WTC11 (cell line): ENCODE data around the gene PRELID2. TPM values are rescaled to one million over a fixed set of nuclear protein-coding genes. Genes with fewer than 3 reads are reported as not detected.

Experiments
- ATAC-seq: fragments of 200-7000 bp; cut with Tn5 transposase; 2 replicates; pipeline ENCODE4 v1.10.0; 2021; ENCODE audit warnings: mild to moderate bottlenecking, moderate library complexity
- CTCF ChIA-PET: fragments of 300-600 bp; sonication (Branson Sonifier 250); formaldehyde crosslinking; loops from one replicate; lab custom pipeline; 2021; ENCODE audit warnings: antibody characterized with exemption; lab: Charles Lee
- POLR2A ChIA-PET: fragments of 350-600 bp; sonication (Branson Sonifier 250); formaldehyde crosslinking; loops from one replicate; lab custom pipeline; 2021; ENCODE audit warnings: antibody characterized with exemption; lab: Charles Lee
- DNase-seq: peaks from one replicate; pipeline ENCODE4 v3.0.0; 2021; ENCODE audit warnings: low spot score
- H3K27ac Mint-ChIP-seq: 2 replicates; pipeline ENCODE4 v1.8.0; 2021; ENCODE audit warnings: mixed read lengths
- H3K27me3 Mint-ChIP-seq: 2 replicates; pipeline ENCODE4 v1.8.0; 2021; ENCODE audit warnings: low read depth, mild to moderate bottlenecking, moderate library complexity, mixed read lengths
- H3K36me3 Mint-ChIP-seq: 2 replicates; pipeline ENCODE4 v1.8.0; 2021; ENCODE audit warnings: mixed read lengths
- H3K4me1 Mint-ChIP-seq: 2 replicates; pipeline ENCODE4 v1.8.0; 2022; ENCODE audit warnings: mixed read lengths
- H3K4me3 Mint-ChIP-seq: 2 replicates; pipeline ENCODE4 v1.8.0; 2021; ENCODE audit warnings: mild to moderate bottlenecking, moderate library complexity, mixed read lengths
- H3K9me3 Mint-ChIP-seq: 2 replicates; pipeline ENCODE4 v1.8.0; 2021; ENCODE audit warnings: mixed read lengths
- CREB1 ChIP-seq: sonication (generic); formaldehyde crosslinking; IDR thresholded peaks from 2 replicates; pipeline ENCODE4 v1.8.0; 2023; ENCODE audit warnings: mild to moderate bottlenecking, missing genetic modification reagents
- CREM ChIP-seq: sonication (generic); formaldehyde crosslinking; IDR thresholded peaks from 2 replicates; pipeline ENCODE4 v1.8.1; 2022; ENCODE audit warnings: mild to moderate bottlenecking, missing genetic modification reagents, moderate library complexity
- ELF4 ChIP-seq: sonication (generic); formaldehyde crosslinking; IDR thresholded peaks from 2 replicates; pipeline ENCODE4 v1.8.1; 2022; ENCODE audit warnings: low read depth, mild to moderate bottlenecking, moderate library complexity, missing genetic modification reagents
- ESRRA ChIP-seq: sonication (generic); formaldehyde crosslinking; IDR thresholded peaks from 2 replicates; pipeline ENCODE4 v1.8.1; 2022; ENCODE audit warnings: mild to moderate bottlenecking, missing genetic modification reagents, borderline replicate concordance
- GABPB1 ChIP-seq: sonication (generic); formaldehyde crosslinking; IDR thresholded peaks from 2 replicates; pipeline ENCODE4 v1.8.1; 2023; ENCODE audit warnings: mild to moderate bottlenecking, missing genetic modification reagents
- GRHL2 ChIP-seq: fragments of 250-450 bp; sonication (Bioruptor Pico); IDR thresholded peaks from 2 replicates; pipeline ENCODE4 v1.8.0; 2022; ENCODE audit warnings: mild to moderate bottlenecking, moderate library complexity; ENCODE audit not compliant: insufficient replicate concordance, severe bottlenecking
- IRF2 ChIP-seq: sonication (generic); formaldehyde crosslinking; IDR thresholded peaks from 2 replicates; pipeline ENCODE4 v1.8.0; 2022; ENCODE audit warnings: low read depth, missing genetic modification reagents, borderline replicate concordance
- NR2C2 ChIP-seq: sonication (generic); formaldehyde crosslinking; IDR thresholded peaks from 2 replicates; pipeline ENCODE4 v1.8.0; 2022; ENCODE audit warnings: mild to moderate bottlenecking, missing genetic modification reagents
- NR3C1 ChIP-seq: sonication (generic); formaldehyde crosslinking; conservative IDR thresholded peaks from 2 replicates; pipeline ENCODE4 v1.8.1; 2023; ENCODE audit warnings: low read depth, mild to moderate bottlenecking, missing genetic modification reagents
- RORB ChIP-seq: fragments of 250-450 bp; sonication (Bioruptor Pico); IDR thresholded peaks from 2 replicates; pipeline ENCODE4 v1.9.0; 2021; ENCODE audit warnings: mild to moderate bottlenecking
- SMAD4 ChIP-seq: sonication (generic); formaldehyde crosslinking; IDR thresholded peaks from 2 replicates; pipeline ENCODE4 v1.8.0; 2022; ENCODE audit warnings: mild to moderate bottlenecking, missing genetic modification reagents
- ZNF219 ChIP-seq: sonication (generic); formaldehyde crosslinking; IDR thresholded peaks from 2 replicates; pipeline ENCODE4 v1.8.0; 2023; ENCODE audit warnings: missing genetic modification reagents, mild to moderate bottlenecking, borderline replicate concordance
- ZNF317 ChIP-seq: sonication (generic); formaldehyde crosslinking; IDR thresholded peaks from 2 replicates; pipeline ENCODE4 v1.8.1; 2023; ENCODE audit warnings: low read depth, mild to moderate bottlenecking, moderate library complexity, missing genetic modification reagents, borderline replicate concordance
- ZNF671 ChIP-seq: fragments of 250-450 bp; sonication (Bioruptor Pico); IDR thresholded peaks from 2 replicates; pipeline ENCODE4 v1.8.0; 2021; ENCODE audit warnings: mild to moderate bottlenecking
- total RNA-seq: library from RNA; stranded (reverse); gene quantifications from 3 replicates; pipeline ENCODE4 v1.2.3, GENCODE V29; 2021
- TF ChIP-seq, protein P1 (sequence below): fragments of 200-600 bp; IDR thresholded peaks from 2 replicates; pipeline ENCODE4 v1.8.0; 2022; ENCODE audit warnings: antibody characterized with exemption
- TF ChIP-seq, protein P2 (sequence below): sonication (generic); formaldehyde crosslinking; IDR thresholded peaks from 2 replicates; pipeline ENCODE4 v1.8.1; 2023; ENCODE audit warnings: mild to moderate bottlenecking, missing genetic modification reagents, moderate library complexity
- TF ChIP-seq, protein P3 (sequence below): fragments of 250-450 bp; sonication (Bioruptor Pico); IDR thresholded peaks from 2 replicates; pipeline ENCODE4 v1.8.0; 2021; ENCODE audit warnings: mild to moderate bottlenecking
- TF ChIP-seq, protein P4 (sequence below): sonication (generic); formaldehyde crosslinking; IDR thresholded peaks from 2 replicates; pipeline ENCODE4 v1.8.0; 2022; ENCODE audit warnings: mild to moderate bottlenecking, missing genetic modification reagents
- TF ChIP-seq, protein P5 (sequence below): sonication (generic); formaldehyde crosslinking; IDR thresholded peaks from 2 replicates; pipeline ENCODE4 v1.8.1; 2023; ENCODE audit warnings: mild to moderate bottlenecking, missing genetic modification reagents, borderline replicate concordance
- TF ChIP-seq, protein P6 (sequence below): sonication (generic); formaldehyde crosslinking; IDR thresholded peaks from 2 replicates; pipeline ENCODE4 v1.8.1; 2023; ENCODE audit warnings: mild to moderate bottlenecking, moderate library complexity, missing genetic modification reagents

The PRELID2 gene
- total RNA-seq, 1 experiment from 2014 or later: 10.0 TPM

DNA sequence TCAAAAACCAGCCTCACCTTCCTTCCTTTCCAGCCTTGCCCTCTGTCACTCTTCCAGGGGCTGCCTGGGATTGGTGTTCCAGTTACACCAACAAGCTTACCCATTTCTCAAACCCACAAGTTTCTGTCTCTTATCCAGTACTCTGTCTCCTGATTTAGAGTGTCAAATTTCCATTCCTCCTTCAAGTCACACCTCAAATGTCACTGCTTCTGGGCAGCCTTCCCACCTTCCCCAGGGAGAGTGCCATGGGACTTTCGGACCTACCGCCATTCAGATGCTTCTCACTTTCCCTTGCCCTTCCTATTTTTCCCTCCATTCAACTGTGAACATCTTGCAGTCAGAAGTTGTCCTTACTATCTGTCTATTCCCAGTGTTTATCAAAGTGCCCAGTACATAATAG is 39.6 kb upstream of the PRELID2 start:
- no peak overlapping the region for H3K4me3 Mint-ChIP-seq
- POLR2A ChIA-PET: no interaction called here
- DNase-seq: no peak

DNA sequence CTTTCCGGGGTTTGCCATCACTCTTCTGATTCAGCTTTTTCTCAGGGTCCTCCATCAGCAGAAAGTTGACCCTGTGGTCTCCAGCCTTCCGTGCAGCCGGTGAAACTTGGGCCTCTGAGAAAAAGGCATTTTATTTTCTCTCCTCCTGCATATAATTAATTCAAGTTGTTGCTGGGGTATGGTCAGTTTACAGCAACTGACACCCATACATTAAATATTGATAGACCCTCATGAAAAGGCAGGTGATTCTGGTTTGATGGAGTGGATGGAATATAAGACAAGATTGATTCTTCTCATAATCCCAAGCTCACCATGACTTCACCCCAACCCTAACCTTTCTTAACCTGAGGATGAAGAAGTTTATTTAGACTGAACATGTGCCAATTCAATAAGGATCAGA is 37.8 kb upstream of the PRELID2 start, which contains the start of gene GRXCR2:
TSS of gene GRXCR2 (minus strand) at position 101 of the 400 bp plus-strand sequence. CDS start at position 55, 46 bp downstream.
- ChIA-PET CTCF (interaction anchor here (1.3 kb wide), 1 partner anchor 15 kb away, joined by 4 read pairs; no protein-coding TSS in a partner anchor), POLR2A (no interaction called here)
- Mint-ChIP-seq H3K4me3 (no peak within 1 kb of the TSS), H3K36me3 (no peaks in the 10 kb centered on the region), H3K9me3 (no peaks in the 10 kb centered on the region; the same call in 1 of the 2 replicates), H3K4me1 (no peaks in the 10 kb centered on the region), H3K27me3 (peaks cover 25% of the 10 kb centered on the region), H3K27ac (no peak within 1 kb of the TSS)
- no peak for ATAC-seq
- no peak for DNase-seq
- TF ChIP-seq GRHL2 (CRISPR knock-in tag) (no peak), CREB1 (CRISPR knock-in tag) (no peak), NR2C2 (no peak), ZNF219 (no peak)
- TF ChIP-seq, protein P1, sequence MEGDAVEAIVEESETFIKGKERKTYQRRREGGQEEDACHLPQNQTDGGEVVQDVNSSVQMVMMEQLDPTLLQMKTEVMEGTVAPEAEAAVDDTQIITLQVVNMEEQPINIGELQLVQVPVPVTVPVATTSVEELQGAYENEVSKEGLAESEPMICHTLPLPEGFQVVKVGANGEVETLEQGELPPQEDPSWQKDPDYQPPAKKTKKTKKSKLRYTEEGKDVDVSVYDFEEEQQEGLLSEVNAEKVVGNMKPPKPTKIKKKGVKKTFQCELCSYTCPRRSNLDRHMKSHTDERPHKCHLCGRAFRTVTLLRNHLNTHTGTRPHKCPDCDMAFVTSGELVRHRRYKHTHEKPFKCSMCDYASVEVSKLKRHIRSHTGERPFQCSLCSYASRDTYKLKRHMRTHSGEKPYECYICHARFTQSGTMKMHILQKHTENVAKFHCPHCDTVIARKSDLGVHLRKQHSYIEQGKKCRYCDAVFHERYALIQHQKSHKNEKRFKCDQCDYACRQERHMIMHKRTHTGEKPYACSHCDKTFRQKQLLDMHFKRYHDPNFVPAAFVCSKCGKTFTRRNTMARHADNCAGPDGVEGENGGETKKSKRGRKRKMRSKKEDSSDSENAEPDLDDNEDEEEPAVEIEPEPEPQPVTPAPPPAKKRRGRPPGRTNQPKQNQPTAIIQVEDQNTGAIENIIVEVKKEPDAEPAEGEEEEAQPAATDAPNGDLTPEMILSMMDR: no peak
- TF ChIP-seq, protein P2, sequence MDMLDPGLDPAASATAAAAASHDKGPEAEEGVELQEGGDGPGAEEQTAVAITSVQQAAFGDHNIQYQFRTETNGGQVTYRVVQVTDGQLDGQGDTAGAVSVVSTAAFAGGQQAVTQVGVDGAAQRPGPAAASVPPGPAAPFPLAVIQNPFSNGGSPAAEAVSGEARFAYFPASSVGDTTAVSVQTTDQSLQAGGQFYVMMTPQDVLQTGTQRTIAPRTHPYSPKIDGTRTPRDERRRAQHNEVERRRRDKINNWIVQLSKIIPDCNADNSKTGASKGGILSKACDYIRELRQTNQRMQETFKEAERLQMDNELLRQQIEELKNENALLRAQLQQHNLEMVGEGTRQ (CRISPR knock-in tag): no peak

More for the DNA sequence above, 39.6 kb upstream of the PRELID2 start:
- Mint-ChIP-seq H3K9me3 (peaks cover 6% of the 10 kb centered on the region), H3K27me3 (peaks cover 18% of the 10 kb centered on the region), H3K27ac (no peak overlapping the region), H3K36me3 (no peaks in the 10 kb centered on the region), H3K4me1 (no peaks in the 10 kb centered on the region)
- no peak for ATAC-seq
- TF ChIP-seq ZNF317 (CRISPR knock-in tag) (no peak), ELF4 (CRISPR knock-in tag) (no peak), ESRRA (CRISPR knock-in tag) (no peak), RORB (CRISPR knock-in tag) (no peak), NR3C1 (CRISPR knock-in tag) (no peak), IRF2 (CRISPR knock-in tag) (no peak), ZNF671 (no peak), CREM (CRISPR knock-in tag) (no peak), ZNF219 (no peak), GABPB1 (CRISPR knock-in tag) (no peak), SMAD4 (CRISPR knock-in tag) (no peak)
- TF ChIP-seq, protein P3, sequence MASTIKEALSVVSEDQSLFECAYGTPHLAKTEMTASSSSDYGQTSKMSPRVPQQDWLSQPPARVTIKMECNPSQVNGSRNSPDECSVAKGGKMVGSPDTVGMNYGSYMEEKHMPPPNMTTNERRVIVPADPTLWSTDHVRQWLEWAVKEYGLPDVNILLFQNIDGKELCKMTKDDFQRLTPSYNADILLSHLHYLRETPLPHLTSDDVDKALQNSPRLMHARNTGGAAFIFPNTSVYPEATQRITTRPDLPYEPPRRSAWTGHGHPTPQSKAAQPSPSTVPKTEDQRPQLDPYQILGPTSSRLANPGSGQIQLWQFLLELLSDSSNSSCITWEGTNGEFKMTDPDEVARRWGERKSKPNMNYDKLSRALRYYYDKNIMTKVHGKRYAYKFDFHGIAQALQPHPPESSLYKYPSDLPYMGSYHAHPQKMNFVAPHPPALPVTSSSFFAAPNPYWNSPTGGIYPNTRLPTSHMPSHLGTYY (CRISPR knock-in tag): no peak
- TF ChIP-seq, protein P1: no peak
- TF ChIP-seq, protein P4, sequence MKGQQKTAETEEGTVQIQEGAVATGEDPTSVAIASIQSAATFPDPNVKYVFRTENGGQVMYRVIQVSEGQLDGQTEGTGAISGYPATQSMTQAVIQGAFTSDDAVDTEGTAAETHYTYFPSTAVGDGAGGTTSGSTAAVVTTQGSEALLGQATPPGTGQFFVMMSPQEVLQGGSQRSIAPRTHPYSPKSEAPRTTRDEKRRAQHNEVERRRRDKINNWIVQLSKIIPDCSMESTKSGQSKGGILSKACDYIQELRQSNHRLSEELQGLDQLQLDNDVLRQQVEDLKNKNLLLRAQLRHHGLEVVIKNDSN (CRISPR knock-in tag): no peak
- TF ChIP-seq, protein P5, sequence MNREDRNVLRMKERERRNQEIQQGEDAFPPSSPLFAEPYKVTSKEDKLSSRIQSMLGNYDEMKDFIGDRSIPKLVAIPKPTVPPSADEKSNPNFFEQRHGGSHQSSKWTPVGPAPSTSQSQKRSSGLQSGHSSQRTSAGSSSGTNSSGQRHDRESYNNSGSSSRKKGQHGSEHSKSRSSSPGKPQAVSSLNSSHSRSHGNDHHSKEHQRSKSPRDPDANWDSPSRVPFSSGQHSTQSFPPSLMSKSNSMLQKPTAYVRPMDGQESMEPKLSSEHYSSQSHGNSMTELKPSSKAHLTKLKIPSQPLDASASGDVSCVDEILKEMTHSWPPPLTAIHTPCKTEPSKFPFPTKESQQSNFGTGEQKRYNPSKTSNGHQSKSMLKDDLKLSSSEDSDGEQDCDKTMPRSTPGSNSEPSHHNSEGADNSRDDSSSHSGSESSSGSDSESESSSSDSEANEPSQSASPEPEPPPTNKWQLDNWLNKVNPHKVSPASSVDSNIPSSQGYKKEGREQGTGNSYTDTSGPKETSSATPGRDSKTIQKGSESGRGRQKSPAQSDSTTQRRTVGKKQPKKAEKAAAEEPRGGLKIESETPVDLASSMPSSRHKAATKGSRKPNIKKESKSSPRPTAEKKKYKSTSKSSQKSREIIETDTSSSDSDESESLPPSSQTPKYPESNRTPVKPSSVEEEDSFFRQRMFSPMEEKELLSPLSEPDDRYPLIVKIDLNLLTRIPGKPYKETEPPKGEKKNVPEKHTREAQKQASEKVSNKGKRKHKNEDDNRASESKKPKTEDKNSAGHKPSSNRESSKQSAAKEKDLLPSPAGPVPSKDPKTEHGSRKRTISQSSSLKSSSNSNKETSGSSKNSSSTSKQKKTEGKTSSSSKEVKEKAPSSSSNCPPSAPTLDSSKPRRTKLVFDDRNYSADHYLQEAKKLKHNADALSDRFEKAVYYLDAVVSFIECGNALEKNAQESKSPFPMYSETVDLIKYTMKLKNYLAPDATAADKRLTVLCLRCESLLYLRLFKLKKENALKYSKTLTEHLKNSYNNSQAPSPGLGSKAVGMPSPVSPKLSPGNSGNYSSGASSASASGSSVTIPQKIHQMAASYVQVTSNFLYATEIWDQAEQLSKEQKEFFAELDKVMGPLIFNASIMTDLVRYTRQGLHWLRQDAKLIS (CRISPR knock-in tag): no peak
- TF ChIP-seq, protein P6, sequence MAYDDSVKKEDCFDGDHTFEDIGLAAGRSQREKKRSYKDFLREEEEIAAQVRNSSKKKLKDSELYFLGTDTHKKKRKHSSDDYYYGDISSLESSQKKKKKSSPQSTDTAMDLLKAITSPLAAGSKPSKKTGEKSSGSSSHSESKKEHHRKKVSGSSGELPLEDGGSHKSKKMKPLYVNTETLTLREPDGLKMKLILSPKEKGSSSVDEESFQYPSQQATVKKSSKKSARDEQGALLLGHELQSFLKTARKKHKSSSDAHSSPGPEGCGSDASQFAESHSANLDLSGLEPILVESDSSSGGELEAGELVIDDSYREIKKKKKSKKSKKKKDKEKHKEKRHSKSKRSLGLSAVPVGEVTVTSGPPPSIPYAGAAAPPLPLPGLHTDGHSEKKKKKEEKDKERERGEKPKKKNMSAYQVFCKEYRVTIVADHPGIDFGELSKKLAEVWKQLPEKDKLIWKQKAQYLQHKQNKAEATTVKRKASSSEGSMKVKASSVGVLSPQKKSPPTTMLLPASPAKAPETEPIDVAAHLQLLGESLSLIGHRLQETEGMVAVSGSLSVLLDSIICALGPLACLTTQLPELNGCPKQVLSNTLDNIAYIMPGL (CRISPR knock-in tag): no peak
- CTCF ChIA-PET: interaction anchor here (0.6 to 1.2 kb wide), 2 partner anchors 13 to 49 kb away, joined by 3 read pairs; no protein-coding TSS in a partner anchor
